ENCODE measurements around the gene C17orf67.

DNA sequence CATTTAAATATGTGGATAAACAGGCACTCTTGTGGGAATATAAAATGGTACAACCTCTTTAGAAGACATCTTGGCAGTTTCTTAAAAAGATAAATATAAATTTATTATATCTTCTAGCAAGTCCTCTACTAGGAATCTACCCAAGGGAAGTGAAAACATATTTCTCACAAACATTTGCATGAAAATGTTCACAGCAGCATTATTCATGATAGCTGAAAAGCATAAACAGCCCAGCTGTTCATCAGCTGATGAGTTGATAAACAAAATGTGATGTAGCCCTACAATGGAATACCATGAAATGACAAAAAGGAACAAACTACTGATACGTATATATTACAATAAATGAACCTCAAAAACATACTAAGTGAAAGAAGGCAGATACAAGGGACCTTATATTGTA is 12.2 kb upstream of the C17orf67 start:
- TF ChIP-seq CTCF (IDR thresholded peaks at IDR 0.05) (no peak), EP300 (IDR thresholded peaks at IDR 0.05; ENCODE audit: low read depth) (no peak), POLR2A (IDR thresholded peaks at IDR 0.05) (no peak), POLR2AphosphoS5 (IDR thresholded peaks at IDR 0.05) (no peak)
